Liver (tissue), 3 donors: ENCODE data around the gene SATB1.

Experiments
- CTCF ChIP-seq: fragments of 150-350 bp; IDR thresholded peaks from 2 replicates; pipeline ENCODE4 v1.5.1; 2017; ENCODE audit warnings: improper control_type of control experiment, low read depth, low read length; ENCODE audit not compliant: missing input control
- GABPA ChIP-seq, 2 donors: IDR thresholded peaks in 1 of 2; conservative IDR thresholded peaks in 1 of 2; 2 replicates each; pipeline ENCODE4 v1.6.1; 2016; ENCODE audit warnings: antibody characterized with exemption in 2 of 2, mild to moderate bottlenecking in 1 of 2, moderate library complexity in 1 of 2
- JUND ChIP-seq, 2 donors: IDR thresholded peaks; 2 replicates each; pipeline ENCODE4 v1.6.1; 2016; ENCODE audit warnings: antibody characterized with exemption in 2 of 2
- TAF1 ChIP-seq: conservative IDR thresholded peaks from 2 replicates; pipeline ENCODE4 v1.6.1; 2016; ENCODE audit warnings: antibody characterized with exemption, mild to moderate bottlenecking
- donor health status: healthy.
- donor health status: healthy.

- TF ChIP-seq CTCF (no peak), TAF1 (no peak), GABPA (IDR thresholded peaks at IDR 0.05 in 1 of 2, conservative IDR thresholded peaks at IDR 0.05 in 1 of 2) (no peak), JUND (IDR thresholded peaks at IDR 0.05) (no peak)
Observed at GRCh38 chr3:18469775-18470174, 44.6 kb upstream of the SATB1 start.
